PC-3 (cell line): ENCODE measurements around the gene LIMK1. TPM values are rescaled to one million over a fixed set of nuclear protein-coding genes. Genes with fewer than 3 reads are reported as not detected.

Source experiments
- ATAC-seq: fragments of 200-7000 bp; cut with Tn5 transposase; 2 replicates; pipeline ENCODE4 v1.9.1; 2020; ENCODE audit warnings: mild to moderate bottlenecking, moderate library complexity
- BruUV-seq: library from RNA; stranded (reverse); fragments of 400-500 nt; replicated peaks from 2 replicates; lab custom pipeline; 2021; lab: Mats Ljungman, UMichigan
- CTCF ChIA-PET: fragments of 300-600 bp; sonication (Branson Sonifier 250); formaldehyde crosslinking; loops from one replicate; lab custom pipeline; 2022; ENCODE audit warnings: antibody characterized with exemption; lab: Charles Lee
- POLR2A ChIA-PET: fragments of 300-600 bp; sonication (Branson Sonifier 250); formaldehyde crosslinking; loops from one replicate; lab custom pipeline; 2022; ENCODE audit warnings: antibody characterized with exemption; ENCODE audit not compliant: unreplicated experiment; lab: Charles Lee
- DNase-seq: peaks from one replicate; pipeline ENCODE4 v3.0.0-alpha.2; 2015
- H2AFZ ChIP-seq: fragments of 300-600 bp; sonication (generic); 2 replicates; pipeline ENCODE4 v1.6.0; 2016; ENCODE audit warnings: antibody characterized with exemption, low read length
- H3F3A ChIP-seq: fragments of 300-600 bp; sonication (generic); one replicate; pipeline ENCODE4 v1.6.0; 2017; ENCODE audit warnings: antibody characterized with exemption, low read length, control low read depth, mild to moderate bottlenecking; ENCODE audit not compliant: unreplicated experiment
- H3K27ac ChIP-seq: fragments of 300-600 bp; sonication (generic); 2 replicates; pipeline ENCODE4 v1.5.1; 2016; ENCODE audit warnings: mild to moderate bottlenecking, low read length
- H3K27me3 ChIP-seq: fragments of 300-600 bp; sonication (generic); 2 replicates; pipeline ENCODE4 v1.6.1; 2016; ENCODE audit warnings: low read length, mixed read lengths
- H3K36me3 ChIP-seq: fragments of 300-600 bp; sonication (generic); 2 replicates; pipeline ENCODE4 v1.6.1; 2016; ENCODE audit warnings: low read depth, mixed run types, low read length, mixed read lengths
- H3K4me1 ChIP-seq: fragments of 300-600 bp; sonication (generic); 2 replicates; pipeline ENCODE4 v1.5.1; 2016; ENCODE audit warnings: low read length; ENCODE audit not compliant: insufficient read depth
- H3K4me2 ChIP-seq: fragments of 300-600 bp; sonication (generic); 2 replicates; pipeline ENCODE4 v1.6.0; 2016; ENCODE audit warnings: low read length
- H3K4me3 ChIP-seq: fragments of 300-600 bp; sonication (generic); 2 replicates; pipeline ENCODE4 v1.5.1; 2016; ENCODE audit warnings: mild to moderate bottlenecking, low read length, mixed read lengths
- H3K79me2 ChIP-seq: fragments of 300-600 bp; sonication (generic); 2 replicates; pipeline ENCODE4 v1.6.1; 2017; ENCODE audit warnings: low read length, mixed read lengths
- H3K9ac ChIP-seq: fragments of 300-600 bp; sonication (generic); 2 replicates; pipeline ENCODE4 v1.6.0; 2016; ENCODE audit warnings: mild to moderate bottlenecking, low read length
- H3K9me2 ChIP-seq: fragments of 300-600 bp; sonication (generic); replicated peaks from 2 replicates; pipeline ENCODE4 v1.6.1; 2016; ENCODE audit warnings: mixed run types, low read length, mixed read lengths
- H3K9me3 ChIP-seq: fragments of 300-600 bp; sonication (generic); 2 replicates; pipeline ENCODE4 v1.6.1; 2016; ENCODE audit warnings: low read length, mixed read lengths
- H4K20me1 ChIP-seq: fragments of 300-600 bp; sonication (generic); 2 replicates; pipeline ENCODE4 v1.6.1; 2016; ENCODE audit warnings: low read length, mixed read lengths
- CTCF ChIP-seq: fragments of 300-600 bp; sonication (generic); conservative IDR thresholded peaks from 2 replicates; pipeline ENCODE4 v1.5.1; 2017; ENCODE audit warnings: antibody characterized with exemption, low read depth, mild to moderate bottlenecking, low read length
- EZH2 ChIP-seq: fragments of 300-600 bp; sonication (generic); IDR thresholded peaks from one replicate; pipeline ENCODE4 v1.6.1; 2017; ENCODE audit warnings: antibody characterized with exemption, mild to moderate bottlenecking, low read length; ENCODE audit not compliant: unreplicated experiment
- EZH2phosphoT487 ChIP-seq: fragments of 300-600 bp; sonication (generic); IDR thresholded peaks from 2 replicates; pipeline ENCODE4 v1.6.1; 2018; ENCODE audit warnings: mild to moderate bottlenecking, antibody characterized with exemption, low read length, borderline replicate concordance
- intact Hi-C: fragments of 100-400 bp; cut with micrococcal nuclease; formaldehyde crosslinking; loops from 2 replicates; pipeline ENCODE4 v1.9.0; 2023
- total RNA-seq: library from RNA; depleted of rRNA; stranded (reverse); fragments of >200 nt; gene quantifications from 2 replicates; pipeline ENCODE4 v1.2.3, GENCODE V29; 2014

LIMK1 gene
- total RNA-seq, 1 experiment from 2014 or later: 40.3 TPM

GRCh38 chr7:74155810-74156395 lies 72.3 kb downstream of the LIMK1 start:
- H3F3A ChIP-seq: no peaks in the 10 kb centered on the region
- CTCF ChIA-PET: no interaction called here
- no peak overlapping the region for H3K4me2 ChIP-seq
- H2AFZ ChIP-seq: no peak overlapping the region
- no peaks in the 10 kb centered on the region for H3K9me3 ChIP-seq
- no peak for ATAC-seq
- DNase-seq: no peak
- no peak overlapping the region for H3K4me3 ChIP-seq
- intact Hi-C loops: no loop called here
- POLR2A ChIA-PET: interaction anchor here (0.6 kb wide), 1 partner anchor 18 kb away, joined by 3 read pairs; no protein-coding TSS in a partner anchor
- TF ChIP-seq CTCF: no peak
- TF ChIP-seq EZH2: no peak
- TF ChIP-seq EZH2phosphoT487: no peak
- peaks cover 5% of the 10 kb centered on the region; the same call in 1 of the 2 replicates for H3K4me1 ChIP-seq
- H3K27me3 ChIP-seq: no peaks in the 10 kb centered on the region
- no peaks in the 10 kb centered on the region for H4K20me1 ChIP-seq
- no TSS peak for BruUV-seq
- no peaks in the 10 kb centered on the region for H3K9me2 ChIP-seq
- no peaks in the 10 kb centered on the region for H3K79me2 ChIP-seq
- H3K27ac ChIP-seq: no peak overlapping the region
- H3K9ac ChIP-seq: no peak overlapping the region
- H3K36me3 ChIP-seq: no peaks in the 10 kb centered on the region

GRCh38 chr7:74157605-74158004 lies 74.0 kb downstream of the LIMK1 start:
- H3K4me1 ChIP-seq: peaks cover 5% of the 10 kb centered on the region; the same call in 1 of the 2 replicates
- ATAC-seq (no peak), DNase-seq (no peak)
- TF ChIP-seq CTCF: no peak
- TF ChIP-seq EZH2: no peak
- no peak for TF ChIP-seq EZH2phosphoT487
- no peak overlapping the region for H2AFZ ChIP-seq
- no peak overlapping the region for H3K4me2 ChIP-seq
- H3K79me2 ChIP-seq: no peaks in the 10 kb centered on the region
- intact Hi-C loops: no loop called here
- H3K36me3 ChIP-seq: no peaks in the 10 kb centered on the region
- no peaks in the 10 kb centered on the region for H3K9me2 ChIP-seq
- H3K4me3 ChIP-seq: no peak overlapping the region
- no peaks in the 10 kb centered on the region for H4K20me1 ChIP-seq
- H3K9ac ChIP-seq: no peak overlapping the region
- H3K27ac ChIP-seq: no peak overlapping the region
- ChIA-PET CTCF (no interaction called here), POLR2A (no interaction called here)
- H3K27me3 ChIP-seq: no peaks in the 10 kb centered on the region
- H3K9me3 ChIP-seq: no peaks in the 10 kb centered on the region
- no peaks in the 10 kb centered on the region for H3F3A ChIP-seq
- no TSS peak for BruUV-seq

GRCh38 chr7:74164985-74165456 lies 81.4 kb downstream of the LIMK1 start:
- intact Hi-C loops: no loop called here

More at GRCh38 chr7:74164985-74165456, 81.4 kb downstream of the LIMK1 start:
- Histone ChIP-seq H3K9me2 (no peaks in the 10 kb centered on the region), H3K9ac (no peak overlapping the region), H4K20me1 (no peaks in the 10 kb centered on the region), H3K9me3 (no peaks in the 10 kb centered on the region), H3K27me3 (no peaks in the 10 kb centered on the region), H3K27ac (no peak overlapping the region), H3F3A (no peaks in the 10 kb centered on the region), H3K4me1 (no peaks in the 10 kb centered on the region), H3K79me2 (no peaks in the 10 kb centered on the region), H3K4me2 (no peak overlapping the region), H3K4me3 (no peak overlapping the region), H3K36me3 (no peaks in the 10 kb centered on the region), H2AFZ (no peak overlapping the region)
- ChIA-PET CTCF (no interaction called here), POLR2A (no interaction called here)
- no TSS peak for BruUV-seq
- DNase-seq: peak; percentile 27
- TF ChIP-seq CTCF: peak; percentile 51
- no peak for TF ChIP-seq EZH2phosphoT487
- ATAC-seq: no peak
